ENCODE data around the gene SLC25A43. TPM values are rescaled to one million over a fixed set of nuclear protein-coding genes. Genes with fewer than 3 reads are reported as not detected.

Gene SLC25A43
- total RNA-seq, 1 donor from 2014 or later = 15.0 TPM

DNA sequence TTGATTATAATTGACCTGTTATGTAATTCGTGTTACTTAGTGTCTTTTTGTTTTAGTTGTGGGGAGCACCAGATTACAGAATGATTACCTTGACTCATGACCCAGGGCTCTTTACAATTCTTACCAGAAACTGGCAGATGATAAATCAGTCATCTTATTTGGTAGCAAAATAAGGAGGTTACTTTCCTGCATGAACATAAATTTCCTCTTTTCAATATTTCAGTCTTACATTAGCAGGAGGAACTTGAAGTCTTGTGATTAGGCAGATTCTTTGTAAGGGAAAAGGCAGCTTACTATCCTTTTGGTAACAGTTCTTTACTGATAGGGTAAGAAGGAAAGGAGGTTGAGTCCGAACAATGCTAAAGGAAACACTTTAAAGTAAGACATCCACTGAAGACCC is 43.1 kb downstream of the SLC25A43 start:
- TF ChIP-seq, protein P1, sequence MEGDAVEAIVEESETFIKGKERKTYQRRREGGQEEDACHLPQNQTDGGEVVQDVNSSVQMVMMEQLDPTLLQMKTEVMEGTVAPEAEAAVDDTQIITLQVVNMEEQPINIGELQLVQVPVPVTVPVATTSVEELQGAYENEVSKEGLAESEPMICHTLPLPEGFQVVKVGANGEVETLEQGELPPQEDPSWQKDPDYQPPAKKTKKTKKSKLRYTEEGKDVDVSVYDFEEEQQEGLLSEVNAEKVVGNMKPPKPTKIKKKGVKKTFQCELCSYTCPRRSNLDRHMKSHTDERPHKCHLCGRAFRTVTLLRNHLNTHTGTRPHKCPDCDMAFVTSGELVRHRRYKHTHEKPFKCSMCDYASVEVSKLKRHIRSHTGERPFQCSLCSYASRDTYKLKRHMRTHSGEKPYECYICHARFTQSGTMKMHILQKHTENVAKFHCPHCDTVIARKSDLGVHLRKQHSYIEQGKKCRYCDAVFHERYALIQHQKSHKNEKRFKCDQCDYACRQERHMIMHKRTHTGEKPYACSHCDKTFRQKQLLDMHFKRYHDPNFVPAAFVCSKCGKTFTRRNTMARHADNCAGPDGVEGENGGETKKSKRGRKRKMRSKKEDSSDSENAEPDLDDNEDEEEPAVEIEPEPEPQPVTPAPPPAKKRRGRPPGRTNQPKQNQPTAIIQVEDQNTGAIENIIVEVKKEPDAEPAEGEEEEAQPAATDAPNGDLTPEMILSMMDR (conservative IDR thresholded peaks at IDR 0.05; ENCODE audit: low read depth, low read length) = no peak
- no peak overlapping the region for H3K4me3 ChIP-seq (ENCODE audit: low read depth, low read length)
- DNase-seq (ENCODE audit: low read depth) = no peak

DNA sequence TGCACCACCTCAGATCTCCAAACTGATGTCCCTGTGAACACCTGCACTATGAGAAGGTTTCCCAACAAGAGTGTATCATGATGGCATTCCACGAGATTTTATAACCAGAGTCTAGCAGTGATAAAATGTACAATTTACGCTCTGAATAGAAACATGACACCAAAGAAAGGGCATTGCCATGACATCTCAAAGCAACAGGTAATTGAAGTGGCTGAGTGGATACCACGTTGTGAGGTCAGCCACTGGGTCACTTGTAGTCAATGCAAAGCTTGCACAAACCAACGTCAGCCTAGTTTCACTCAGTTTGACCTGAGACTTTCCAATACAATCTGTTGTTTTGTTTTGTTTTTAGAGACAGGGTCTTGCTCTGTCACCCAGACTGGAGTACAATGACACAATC is 54.1 kb downstream of the SLC25A43 start:
- H3K4me3 ChIP-seq (ENCODE audit: low read depth, low read length) = no peak overlapping the region
- TF ChIP-seq, protein P1 (conservative IDR thresholded peaks at IDR 0.05; ENCODE audit: low read depth, low read length) = no peak

DNA sequence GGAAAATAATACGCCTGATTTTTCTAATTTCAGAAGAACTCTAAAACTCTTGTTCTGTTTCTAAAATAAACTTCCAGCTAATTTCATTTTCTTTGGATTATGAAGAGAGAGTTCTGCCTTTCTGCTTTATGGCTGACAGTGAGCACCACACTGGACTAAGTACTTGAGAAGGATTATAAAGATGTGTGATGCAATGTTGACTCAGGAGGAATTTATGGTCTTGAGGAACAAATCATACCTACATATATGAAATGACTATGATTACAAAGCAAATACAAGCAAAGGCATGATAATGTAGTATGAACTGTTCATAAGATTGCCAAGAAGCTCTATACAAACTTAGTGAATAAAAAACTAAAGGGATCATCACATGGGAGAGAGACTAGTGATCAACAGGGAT is 56.1 kb downstream of the SLC25A43 start:
- TF ChIP-seq, protein P1 (conservative IDR thresholded peaks at IDR 0.05; ENCODE audit: low read depth, low read length) = no peak
- H3K4me3 ChIP-seq (ENCODE audit: low read depth, low read length) = no peak overlapping the region
- no peak for DNase-seq (ENCODE audit: low read depth)

More for the DNA sequence above, 54.1 kb downstream of the SLC25A43 start:
- no peak for DNase-seq (ENCODE audit: low read depth)

DNA sequence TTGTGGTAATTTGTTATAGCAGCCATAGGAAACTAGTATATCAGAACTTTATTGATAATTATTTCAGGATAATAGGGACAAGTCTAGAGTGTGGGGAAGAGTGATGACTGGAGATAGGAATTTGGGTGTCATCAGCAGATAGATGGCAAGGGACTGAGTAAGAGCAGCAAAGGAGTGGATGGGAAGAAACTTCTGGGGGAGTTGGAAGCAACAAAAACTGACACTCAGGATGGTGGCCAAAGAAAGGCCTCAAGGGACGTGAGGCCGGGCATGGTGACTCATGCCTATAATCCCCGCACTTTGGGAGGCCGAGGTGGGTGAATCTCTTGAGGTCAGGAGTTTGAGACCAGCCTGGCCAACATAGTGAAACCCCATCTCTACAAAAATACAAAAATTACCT is 60.0 kb downstream of the SLC25A43 start:
- DNase-seq (ENCODE audit: low read depth) = no peak
- no peak overlapping the region for H3K4me3 ChIP-seq (ENCODE audit: low read depth, low read length)
- TF ChIP-seq, protein P1 (conservative IDR thresholded peaks at IDR 0.05; ENCODE audit: low read depth, low read length) = no peak

DNA sequence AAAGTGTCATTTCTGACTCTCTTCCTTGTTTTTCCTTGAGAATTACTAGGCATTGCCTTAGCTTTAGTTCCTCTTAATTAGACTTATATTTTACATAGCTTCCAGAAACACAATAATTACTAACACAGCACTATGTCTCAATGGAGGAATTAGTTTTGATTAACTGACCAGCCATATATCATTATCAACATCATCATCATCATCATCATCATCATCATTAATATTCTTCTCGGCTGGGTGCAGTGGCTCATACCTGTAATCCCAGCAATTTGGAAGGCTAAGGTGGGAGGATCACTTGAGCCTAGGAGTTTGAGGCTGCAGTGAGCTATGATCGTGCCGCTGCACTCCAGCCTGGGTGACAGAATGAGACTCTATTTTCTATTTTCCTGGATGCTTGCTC is 66.4 kb downstream of the SLC25A43 start:
- no peak overlapping the region for H3K4me3 ChIP-seq (ENCODE audit: low read depth, low read length)
- TF ChIP-seq, protein P1 (conservative IDR thresholded peaks at IDR 0.05; ENCODE audit: low read depth, low read length) = no peak
- DNase-seq (ENCODE audit: low read depth) = no peak

DNA sequence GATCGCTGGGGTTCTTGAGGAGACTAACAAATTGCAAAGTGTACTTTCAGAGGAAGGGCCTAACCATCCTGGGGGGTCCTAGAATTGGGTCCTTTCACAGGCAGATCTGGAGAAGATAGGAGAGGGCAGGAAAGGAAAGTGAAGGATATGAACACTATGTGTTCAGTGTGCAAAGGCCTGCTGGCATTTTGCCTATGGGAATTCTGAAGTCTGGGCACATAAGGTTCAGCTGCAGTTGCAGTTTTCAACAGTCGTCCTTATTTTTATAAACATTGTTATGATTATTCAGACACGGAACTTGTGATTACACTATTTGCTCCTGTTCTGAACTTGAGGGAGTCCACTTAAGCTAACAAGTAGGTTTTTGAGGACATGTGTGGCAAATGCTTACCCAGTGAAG is 67.8 kb downstream of the SLC25A43 start:
- DNase-seq (ENCODE audit: low read depth) = no peak
- no peak overlapping the region for H3K4me3 ChIP-seq (ENCODE audit: low read depth, low read length)
- TF ChIP-seq, protein P1 (conservative IDR thresholded peaks at IDR 0.05; ENCODE audit: low read depth, low read length) = no peak

DNA sequence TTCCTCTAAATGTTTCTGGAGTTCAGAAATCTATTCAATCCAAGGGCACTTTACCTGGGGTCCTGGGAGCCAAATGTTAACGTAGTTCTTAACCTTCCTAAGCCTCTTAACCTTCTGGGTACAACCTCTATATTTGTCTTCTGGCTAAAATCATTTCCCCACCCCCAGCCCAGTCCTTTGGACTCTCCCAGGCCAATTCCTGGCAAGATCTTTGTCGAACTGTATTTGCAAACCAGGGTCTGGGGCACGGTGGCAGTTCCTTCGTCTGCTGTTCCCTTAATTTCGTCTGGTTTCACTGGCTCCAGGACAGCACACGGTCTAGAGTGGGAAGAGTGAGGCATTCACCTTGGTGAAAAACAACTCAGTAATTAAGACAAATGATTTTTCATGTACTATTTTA is 68.3 kb downstream of the SLC25A43 start:
- no peak for DNase-seq (ENCODE audit: low read depth)
- H3K4me3 ChIP-seq (ENCODE audit: low read depth, low read length) = peak overlapping the region; percentile 79
- TF ChIP-seq, protein P1 (conservative IDR thresholded peaks at IDR 0.05; ENCODE audit: low read depth, low read length) = no peak
